Adrenal gland (tissue), 5 donors: ENCODE measurements around the gene IL11RA.

Experiments used
- POLR2A ChIP-seq, 2 donors: fragments of 450-650 bp; IDR thresholded peaks; one replicate each; pipeline ENCODE4 v1.6.1; 2017; ENCODE audit warnings: antibody characterized with exemption in 2 of 2, mild to moderate bottlenecking in 2 of 2, moderate library complexity in 1 of 2
- TF ChIP-seq, protein P1 (sequence below), 6 experiments: fragments of 450-650 bp in 4 of 6; fragments of 200-600 bp in 2 of 6; sonication (generic) in 1 of 6; IDR thresholded peaks; 1 replicate in 5 of 6; 2 replicates in 1 of 6; pipeline versions ENCODE4 v1.5.1 to v1.8.0; 2016 to 2021; ENCODE audit warnings: antibody characterized with exemption in 6 of 6, mild to moderate bottlenecking in 2 of 6, moderate library complexity in 1 of 6
- donor health status: DM: no; HTN: no; CAD: no.

DNA sequence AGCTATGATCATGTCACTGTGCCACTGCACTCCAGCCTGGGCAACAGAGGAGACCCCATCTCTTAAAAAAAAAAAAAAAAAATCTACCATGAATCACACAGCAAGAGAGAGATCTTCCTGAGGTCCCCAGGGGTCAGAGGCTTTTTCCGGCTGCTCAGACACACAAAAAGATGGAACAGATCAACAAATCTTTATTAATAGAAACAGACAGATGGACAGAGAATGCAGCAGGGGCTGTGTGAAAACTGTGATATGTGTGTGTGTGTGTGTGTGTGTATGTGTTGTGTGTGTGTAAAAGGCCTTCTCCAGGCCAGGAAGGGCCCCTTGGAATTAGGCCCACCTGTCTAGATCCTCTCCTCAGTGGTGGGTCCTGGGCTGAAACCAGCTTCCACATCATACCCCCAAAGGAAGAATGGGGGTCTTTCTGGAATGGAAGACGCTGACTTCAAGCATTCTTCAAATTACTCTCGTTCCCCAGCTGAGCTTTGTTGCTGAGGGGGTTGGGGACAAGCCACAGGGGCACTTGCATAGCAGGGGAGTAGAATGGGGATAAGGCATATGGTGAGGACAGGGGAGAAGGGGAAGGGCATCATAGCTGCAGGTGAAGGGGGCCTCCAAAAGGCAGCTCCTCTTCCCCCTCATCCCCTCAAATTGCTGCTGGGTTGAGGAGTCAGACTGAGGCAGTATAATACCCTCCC, 17.3 kb upstream of the IL11RA start:
- TF ChIP-seq, protein P1, sequence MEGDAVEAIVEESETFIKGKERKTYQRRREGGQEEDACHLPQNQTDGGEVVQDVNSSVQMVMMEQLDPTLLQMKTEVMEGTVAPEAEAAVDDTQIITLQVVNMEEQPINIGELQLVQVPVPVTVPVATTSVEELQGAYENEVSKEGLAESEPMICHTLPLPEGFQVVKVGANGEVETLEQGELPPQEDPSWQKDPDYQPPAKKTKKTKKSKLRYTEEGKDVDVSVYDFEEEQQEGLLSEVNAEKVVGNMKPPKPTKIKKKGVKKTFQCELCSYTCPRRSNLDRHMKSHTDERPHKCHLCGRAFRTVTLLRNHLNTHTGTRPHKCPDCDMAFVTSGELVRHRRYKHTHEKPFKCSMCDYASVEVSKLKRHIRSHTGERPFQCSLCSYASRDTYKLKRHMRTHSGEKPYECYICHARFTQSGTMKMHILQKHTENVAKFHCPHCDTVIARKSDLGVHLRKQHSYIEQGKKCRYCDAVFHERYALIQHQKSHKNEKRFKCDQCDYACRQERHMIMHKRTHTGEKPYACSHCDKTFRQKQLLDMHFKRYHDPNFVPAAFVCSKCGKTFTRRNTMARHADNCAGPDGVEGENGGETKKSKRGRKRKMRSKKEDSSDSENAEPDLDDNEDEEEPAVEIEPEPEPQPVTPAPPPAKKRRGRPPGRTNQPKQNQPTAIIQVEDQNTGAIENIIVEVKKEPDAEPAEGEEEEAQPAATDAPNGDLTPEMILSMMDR (IDR thresholded peaks at IDR 0.05) = no peak
- no peak for TF ChIP-seq POLR2A (IDR thresholded peaks at IDR 0.05)
